NCI-H510A treated with DMSO at 0.1 percent for 48 hours (cell line): Measurements from ENCODE around the gene SLC35B3.
"Not testable (repeated sequence)": the region's sequence is repeated elsewhere in the genome, so short reads cannot be mapped to it uniquely, and the experiment has no call there.

ENCODE experiments used
- DNase-seq: peaks from one replicate; lab custom pipeline; 2025; lab: John Stamatoyannopoulos, UW

Gene SLC35B3

DNA sequence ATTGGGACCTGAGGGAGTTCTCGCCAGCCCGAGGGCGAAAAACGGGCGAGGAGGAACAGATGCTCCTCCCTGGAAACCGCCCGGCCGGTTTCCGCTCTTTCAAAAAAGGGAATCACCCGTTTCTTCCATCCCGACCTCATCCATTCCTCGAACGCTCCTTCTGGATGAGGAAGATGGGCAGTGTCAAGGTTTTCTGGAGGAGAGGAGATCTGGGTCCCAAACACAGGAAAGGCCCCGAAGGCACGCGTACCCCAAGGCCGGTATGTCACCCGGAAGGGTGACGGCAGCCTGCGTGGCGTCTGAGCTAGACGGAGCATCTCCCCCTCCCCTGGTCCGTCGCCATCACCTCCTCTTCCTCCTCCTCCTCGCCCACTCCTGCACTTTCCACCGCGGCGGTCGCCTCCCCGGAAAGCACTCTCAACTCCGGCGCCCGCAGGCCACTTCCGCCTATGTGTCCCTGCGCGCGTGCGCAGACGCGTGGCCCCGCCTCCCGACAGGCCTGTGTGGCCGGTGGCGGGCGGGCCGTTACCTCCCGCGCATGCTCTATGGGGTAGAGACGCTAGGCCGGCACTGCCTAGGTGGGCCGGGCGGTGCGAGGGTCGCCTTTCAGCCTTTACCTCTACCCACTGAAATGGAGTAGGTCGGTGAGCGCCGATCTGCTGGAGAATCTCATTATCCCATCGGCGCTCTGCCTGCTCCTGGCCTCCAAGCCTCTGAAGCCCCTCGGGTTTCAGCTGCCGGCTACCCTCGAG, at the start of gene SLC35B3:
Gene SLC35B3 (minus strand): TSS at position 453 of the 752 bp plus-strand sequence.
- DNase-seq = peak; percentile 73

- no peak for DNase-seq
Measured at GRCh38 chr6:8483650-8484049, 48.3 kb upstream of the SLC35B3 start.

GRCh38 chr6:8481727-8482126, 46.4 kb upstream of the SLC35B3 start:
- DNase-seq = no peak

DNA sequence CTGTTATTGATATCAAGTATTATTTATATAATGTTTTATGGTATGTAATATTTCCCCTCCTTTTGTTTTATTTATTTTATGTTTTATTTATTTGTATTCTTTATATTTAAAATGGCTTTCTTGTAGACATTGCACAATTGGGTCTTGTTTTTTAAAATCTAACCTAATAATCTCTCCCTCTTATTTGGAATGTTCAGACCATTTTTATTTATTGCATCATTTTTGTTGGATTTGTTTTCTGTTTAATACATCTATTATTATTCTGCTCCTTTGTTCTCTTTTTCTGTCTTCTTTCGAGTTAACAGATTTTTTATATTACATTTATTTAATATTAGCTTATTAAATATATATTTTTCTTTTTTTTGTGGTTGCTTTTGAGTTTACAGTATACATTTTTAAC, 43.1 kb upstream of the SLC35B3 start:
- no peak for DNase-seq

DNA sequence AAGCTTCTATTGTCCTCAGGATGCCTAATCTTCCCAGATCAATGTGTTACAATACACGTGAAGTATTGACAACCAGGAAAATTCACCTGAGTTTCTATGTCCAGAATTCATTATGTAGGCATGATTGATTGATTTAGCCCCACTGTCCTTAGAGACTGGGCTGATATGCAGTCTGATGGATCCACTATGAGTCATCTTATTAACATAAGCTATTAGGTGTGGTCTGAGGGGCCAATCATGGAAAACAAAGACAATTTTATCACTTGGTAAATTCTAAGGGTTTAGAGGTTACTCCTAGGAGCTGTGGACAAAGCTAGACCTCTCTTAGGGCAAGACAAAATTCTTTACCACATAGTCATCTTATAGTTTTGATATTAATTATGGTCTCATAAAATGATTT, 41.3 kb upstream of the SLC35B3 start:
- DNase-seq = no peak

- no peak for DNase-seq
Measured at GRCh38 chr6:8468552-8469356, 33.4 kb upstream of the SLC35B3 start.

DNA sequence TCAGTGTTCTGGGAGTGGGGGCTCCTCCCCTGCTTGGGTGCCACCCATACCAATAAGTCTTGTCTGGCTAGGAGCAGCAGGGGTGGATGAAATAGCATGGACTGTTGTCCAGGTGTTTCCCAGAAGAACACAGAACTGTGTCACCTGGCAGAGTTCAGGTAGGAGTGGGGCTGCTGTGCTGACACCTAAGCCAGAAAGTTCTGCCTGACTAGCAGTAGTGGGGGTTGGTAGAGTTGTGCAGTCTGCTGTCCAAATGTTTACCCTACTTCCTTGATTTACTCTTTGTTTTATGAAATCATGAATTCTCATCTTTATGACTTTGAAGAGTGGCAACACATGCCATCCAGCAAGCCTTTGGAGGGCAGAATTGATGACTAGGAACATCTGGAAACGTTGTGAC, 27.3 kb upstream of the SLC35B3 start:
- DNase-seq = peak; percentile 0

- no peak for DNase-seq
Measured at GRCh38 chr6:8462169-8462568, 26.8 kb upstream of the SLC35B3 start.

GRCh38 chr6:8446391-8446790, 11.0 kb upstream of the SLC35B3 start:
- DNase-seq = no peak

- DNase-seq = not testable (repeated sequence)
Measured at GRCh38 chr6:8445930-8446329, 10.6 kb upstream of the SLC35B3 start.

DNA sequence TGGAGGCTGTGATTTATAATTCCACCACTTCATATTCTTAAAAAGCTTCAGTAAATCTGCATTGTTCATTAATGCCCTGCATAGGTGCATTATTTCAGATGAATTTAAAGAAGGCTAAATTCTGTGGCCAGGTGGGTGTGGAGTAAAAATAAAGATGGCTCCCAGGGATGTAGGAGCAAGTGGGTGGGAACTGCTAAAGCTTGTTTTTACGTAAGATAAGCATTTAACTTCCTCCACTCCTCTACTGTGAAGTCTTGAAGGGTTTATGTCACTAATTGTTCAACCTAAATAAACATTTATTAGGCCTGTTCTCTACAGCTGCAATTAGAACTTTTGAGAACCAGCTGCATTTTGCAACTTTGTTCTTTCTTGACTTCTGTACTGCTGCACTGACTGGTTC, 6.8 kb upstream of the SLC35B3 start:
- no peak for DNase-seq

GRCh38 chr6:8441452-8441851, 6.1 kb upstream of the SLC35B3 start:
- DNase-seq = no peak

- DNase-seq = no peak
Measured at GRCh38 chr6:8439601-8440268, 4.4 kb upstream of the SLC35B3 start.

DNA sequence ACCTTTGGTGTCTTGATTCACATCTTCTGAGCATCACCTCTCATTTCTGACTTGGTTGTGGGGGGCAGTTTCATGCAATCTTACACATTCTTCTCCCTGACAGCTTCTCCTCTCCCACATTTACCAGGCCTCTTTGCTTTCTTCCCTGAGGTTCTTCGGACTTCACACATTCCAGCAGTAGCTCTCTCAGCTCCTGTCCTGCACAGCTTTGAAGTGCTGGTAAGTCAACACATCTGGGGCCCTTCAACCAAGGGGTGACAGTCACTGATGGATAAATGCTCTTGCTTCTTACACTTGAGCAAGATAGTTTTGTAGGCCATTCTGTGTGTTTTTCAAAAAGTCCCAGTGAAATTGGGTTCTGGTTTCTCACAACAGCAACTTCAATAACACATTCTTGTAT, 2.5 kb upstream of the SLC35B3 start:
- DNase-seq = no peak

DNA sequence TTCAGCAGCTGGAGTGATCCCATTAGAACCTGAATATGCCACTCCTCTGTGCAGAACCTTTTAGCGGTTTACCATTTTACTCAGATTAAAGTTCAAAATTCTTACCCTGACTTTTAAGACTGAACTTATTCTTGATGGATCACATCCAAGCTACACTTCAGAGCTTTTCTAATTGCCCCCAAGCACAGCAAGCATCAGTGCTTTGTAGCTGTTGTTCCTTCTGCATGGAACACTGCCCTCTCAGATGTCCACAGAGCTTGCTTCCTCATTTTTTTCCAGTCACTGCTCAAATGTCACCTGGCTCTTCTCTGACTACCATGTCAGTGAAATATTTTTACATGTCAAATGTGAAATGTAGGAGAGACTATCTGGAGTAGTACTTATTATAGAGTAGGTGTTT, 1.6 kb upstream of the SLC35B3 start:
- no peak for DNase-seq

- peak; percentile 55 for DNase-seq
Measured at GRCh38 chr6:8435845-8436168, 462 bp upstream of the SLC35B3 start.

DNA sequence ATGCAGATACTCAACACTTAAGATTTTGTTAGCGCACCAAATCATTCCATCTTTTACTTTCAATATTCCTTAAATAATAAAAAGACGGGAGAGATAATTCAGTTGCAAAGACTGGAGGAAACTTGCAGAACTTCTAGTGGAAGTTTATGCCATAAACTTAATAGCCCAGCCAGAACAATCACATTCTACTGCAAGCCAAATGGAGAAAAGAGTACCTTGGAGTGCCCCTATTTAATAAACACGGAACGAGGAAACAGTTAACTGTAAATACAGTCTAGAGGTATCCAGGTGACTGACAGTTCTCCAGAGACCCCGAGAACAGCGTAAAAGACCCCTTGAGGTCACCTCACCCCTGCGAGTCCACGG, 635 bp downstream of the SLC35B3 start:
- DNase-seq = no peak

DNA sequence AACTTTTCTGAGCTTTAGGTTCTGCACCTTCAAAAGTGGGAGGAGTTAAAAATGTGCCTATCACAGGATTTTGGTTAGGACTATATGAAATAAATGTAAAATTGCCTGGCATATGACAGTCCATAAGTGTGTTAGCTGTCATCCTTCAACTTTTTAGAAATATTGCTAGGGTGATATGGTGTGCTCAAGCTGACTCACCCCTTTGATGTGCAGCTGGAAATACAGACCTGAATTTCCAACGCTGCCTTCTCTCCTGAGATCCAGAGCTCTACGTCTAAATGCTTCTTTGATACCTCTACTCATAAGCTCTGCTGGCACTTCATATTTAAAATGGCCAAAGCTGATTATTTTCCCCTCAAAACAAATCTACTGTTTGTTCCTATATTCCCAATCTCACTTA, 2.7 kb downstream of the SLC35B3 start:
- DNase-seq = no peak

DNA sequence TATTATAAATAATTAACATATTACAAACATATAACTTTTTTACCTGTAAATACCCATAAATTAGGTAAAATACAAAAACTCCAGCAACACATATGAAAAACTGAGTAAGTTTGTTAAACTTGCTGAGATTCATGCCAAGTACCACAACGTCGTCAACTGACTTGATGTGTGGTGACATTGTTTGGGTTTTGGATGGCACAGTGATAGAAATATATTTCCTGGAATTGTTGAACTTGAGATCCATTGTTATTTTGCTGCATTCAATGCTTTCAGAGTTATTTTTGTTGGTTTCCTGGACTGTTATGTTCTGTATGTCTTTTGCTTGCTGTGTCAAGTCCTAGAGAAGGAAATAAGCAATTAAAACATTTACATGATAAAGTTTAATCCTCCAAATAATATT, 5.5 kb downstream of the SLC35B3 start:
- no peak for DNase-seq

GRCh38 chr6:8426544-8426943, 8.8 kb downstream of the SLC35B3 start:
- DNase-seq = not testable (repeated sequence)

DNA sequence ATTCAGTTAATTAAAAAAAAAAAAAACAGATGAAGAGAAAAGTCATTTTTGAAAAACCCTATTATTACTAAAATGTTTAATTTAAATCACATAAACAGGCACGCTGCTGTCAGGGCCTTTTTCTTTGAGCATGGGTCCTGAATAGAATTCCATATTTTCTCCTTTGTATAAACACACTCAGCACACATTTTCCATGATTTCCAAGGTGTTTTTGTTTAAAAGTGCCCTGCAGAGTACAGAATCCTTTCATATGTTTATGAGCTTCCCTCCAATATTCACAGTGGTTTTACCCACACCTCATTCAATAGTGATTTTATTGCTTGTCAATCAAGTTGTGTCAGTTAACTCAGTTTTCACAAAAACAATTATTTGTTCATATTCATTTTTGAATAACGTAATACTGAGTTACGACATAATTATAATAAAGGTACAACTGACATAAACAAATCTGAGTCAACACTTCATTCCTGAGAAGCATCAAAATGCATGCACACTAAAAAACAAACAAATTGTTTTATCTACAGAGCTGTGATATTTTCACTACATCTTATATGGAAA, 15.2 kb downstream of the SLC35B3 start:
- no peak for DNase-seq

DNA sequence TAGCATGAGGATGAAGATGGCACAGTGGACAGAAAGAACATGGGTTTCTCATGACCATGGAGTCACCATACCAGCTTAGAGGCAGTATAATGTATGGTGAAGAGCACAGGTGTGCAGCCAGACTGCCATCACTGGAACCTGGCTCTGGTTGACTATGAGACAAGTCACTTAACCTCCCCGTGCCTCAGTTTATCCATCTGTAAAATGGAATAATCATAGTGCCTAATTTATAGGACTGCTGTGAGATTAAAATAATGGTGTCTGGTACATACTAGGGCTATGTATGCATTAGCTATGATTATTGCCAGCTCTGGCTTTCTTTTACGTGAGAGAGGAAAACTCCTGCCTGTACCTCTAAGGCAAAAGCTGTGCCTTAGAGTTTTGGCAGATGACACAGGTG, 19.4 kb downstream of the SLC35B3 start:
- no peak for DNase-seq

GRCh38 chr6:8415280-8415679, 20.1 kb downstream of the SLC35B3 start:
- no peak for DNase-seq
